Measurements from ENCODE around the gene FLCN.
"Not testable (repeated sequence)": the region's sequence is repeated elsewhere in the genome, so short reads cannot be mapped to it uniquely, and the experiment has no call there.

The FLCN gene, protein sequence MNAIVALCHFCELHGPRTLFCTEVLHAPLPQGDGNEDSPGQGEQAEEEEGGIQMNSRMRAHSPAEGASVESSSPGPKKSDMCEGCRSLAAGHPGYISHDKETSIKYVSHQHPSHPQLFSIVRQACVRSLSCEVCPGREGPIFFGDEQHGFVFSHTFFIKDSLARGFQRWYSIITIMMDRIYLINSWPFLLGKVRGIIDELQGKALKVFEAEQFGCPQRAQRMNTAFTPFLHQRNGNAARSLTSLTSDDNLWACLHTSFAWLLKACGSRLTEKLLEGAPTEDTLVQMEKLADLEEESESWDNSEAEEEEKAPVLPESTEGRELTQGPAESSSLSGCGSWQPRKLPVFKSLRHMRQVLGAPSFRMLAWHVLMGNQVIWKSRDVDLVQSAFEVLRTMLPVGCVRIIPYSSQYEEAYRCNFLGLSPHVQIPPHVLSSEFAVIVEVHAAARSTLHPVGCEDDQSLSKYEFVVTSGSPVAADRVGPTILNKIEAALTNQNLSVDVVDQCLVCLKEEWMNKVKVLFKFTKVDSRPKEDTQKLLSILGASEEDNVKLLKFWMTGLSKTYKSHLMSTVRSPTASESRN

DNA sequence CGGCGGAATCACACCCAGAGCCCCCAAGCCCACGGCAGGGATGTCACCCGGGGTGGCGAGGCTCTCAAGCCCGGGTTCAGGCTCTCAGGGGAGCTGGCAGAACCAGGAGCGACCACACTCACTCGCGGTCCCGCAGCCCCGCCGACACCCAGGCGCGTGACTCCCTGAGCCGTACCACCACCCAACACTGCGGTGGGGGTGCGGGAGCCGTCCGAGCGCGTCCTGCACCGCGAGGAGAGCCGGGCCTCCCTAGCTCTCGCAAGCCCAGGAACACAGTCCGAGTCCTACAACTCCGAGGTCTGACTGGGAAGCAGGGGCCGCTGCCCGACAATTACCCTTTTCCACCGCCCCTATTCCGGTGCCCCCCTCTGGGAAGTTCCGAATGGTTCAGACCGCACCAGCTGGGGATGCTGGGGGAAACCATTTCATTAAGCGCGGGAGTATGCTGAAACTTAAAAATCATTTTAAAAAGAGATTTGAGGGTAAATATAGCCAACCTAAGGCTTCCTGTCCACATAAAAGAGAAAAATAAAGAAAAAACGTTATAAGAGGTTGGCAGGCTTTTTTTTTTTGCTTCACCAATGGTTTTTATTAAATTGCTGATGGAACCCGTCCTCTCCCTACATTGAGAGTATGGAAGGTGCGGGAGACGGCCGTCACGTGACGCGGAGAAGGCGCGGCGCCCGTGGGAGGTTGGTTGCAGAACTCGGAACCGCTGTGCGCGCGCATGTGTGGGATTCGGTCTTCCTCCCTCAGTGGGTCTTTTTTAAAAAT, at the start of gene FLCN:
Gene FLCN (minus strand): TSS at position 143 of the 774 bp plus-strand sequence. CDS start 9,031 bp downstream, outside the sequence.
- Mint-ChIP-seq H3K9me3 (no peaks in the 10 kb centered on the region), H3K4me3 (peak within 1 kb of the TSS; percentile 91), H3K27ac (peak within 1 kb of the TSS; percentile 94), H3K27me3 (peaks cover 13% of the 10 kb centered on the region), H3K36me3 (peaks cover 13% of the 10 kb centered on the region), H3K4me1 (peaks cover 41% of the 10 kb centered on the region)
- DNase-seq = peak; percentile 93
- CTCF ChIA-PET = interaction anchor here (1.1 kb wide), 1 partner anchor 95 kb away, joined by 4 read pairs; no protein-coding TSS in a partner anchor

DNA sequence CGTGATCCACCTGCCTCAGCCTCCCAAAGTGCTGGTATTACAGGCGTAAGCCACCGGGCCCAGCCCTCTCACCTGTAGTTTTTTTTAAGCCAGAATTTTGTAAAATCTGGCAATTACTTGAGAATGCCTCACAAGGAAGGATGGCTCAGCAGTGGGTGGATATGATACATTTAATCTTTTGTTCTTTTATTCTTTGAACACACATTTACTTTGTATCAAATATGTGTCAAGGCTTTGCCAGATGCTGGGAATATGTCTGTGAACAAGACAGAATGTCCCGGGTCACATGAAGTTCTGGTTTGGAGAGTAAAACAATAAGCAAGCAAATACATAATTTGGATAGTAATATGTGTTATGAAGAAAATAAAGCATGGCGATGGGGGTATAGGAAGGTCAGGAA, 49.0 kb upstream of the FLCN start:
- no peak for DNase-seq
- CTCF ChIA-PET = no interaction called here
- Mint-ChIP-seq H3K36me3 (no peaks in the 10 kb centered on the region), H3K4me3 (no peak overlapping the region), H3K9me3 (no peaks in the 10 kb centered on the region), H3K4me1 (peaks cover 9% of the 10 kb centered on the region), H3K27ac (no peak overlapping the region), H3K27me3 (peaks cover 17% of the 10 kb centered on the region)

DNA sequence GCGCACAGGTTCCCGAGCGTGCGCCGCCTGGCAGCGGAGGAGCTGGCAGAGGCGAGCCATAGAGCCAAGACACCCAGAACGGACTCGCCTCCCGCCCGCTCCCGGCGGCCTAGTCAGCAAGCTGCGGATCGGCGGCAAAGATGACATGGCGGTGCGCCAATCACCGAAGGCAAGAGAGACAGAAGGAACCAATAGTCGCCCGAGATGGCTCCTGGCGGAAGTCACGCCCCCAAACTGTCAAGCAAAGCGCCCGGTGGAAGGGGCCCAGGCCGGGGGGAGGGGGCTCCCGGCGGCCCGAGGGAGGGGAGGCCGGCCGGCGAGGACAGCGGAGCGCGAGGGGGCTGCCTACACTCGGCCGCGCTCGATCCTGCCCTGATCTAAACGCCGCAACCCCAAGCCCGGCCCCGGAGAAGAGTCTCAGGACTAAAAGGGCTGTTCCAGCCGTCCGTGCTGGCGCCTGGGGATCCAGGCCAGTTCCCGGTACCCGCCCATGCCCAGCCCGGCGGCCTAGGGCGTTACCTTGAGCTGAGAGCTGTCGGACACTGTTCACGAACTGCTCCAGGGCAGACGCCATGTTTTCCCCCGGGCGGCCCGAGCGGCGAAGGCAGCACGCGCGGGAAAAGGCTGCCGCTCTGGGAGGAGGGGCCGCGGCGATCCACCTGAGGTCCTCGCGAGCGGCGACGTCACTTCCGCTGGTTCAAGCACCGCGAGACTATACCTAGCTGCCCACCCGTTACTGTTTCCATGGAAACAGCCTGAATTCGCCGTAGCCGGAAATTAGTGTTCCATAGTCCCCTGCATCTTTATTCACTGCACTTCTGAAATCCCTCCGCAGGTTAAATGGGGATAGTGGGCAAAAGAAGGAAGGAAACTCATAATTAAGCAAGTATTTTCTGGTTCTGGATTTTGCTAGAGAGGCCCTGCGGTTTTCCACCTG, 43.9 kb upstream of the FLCN start, which contains the start of gene COPS3:
Gene COPS3 (minus strand): TSS at position 634 of the 937 bp plus-strand sequence. CDS start 60 bp downstream, at position 574.
- Mint-ChIP-seq H3K27me3 (peaks cover 7% of the 10 kb centered on the region), H3K4me3 (peak within 1 kb of the TSS; percentile 95), H3K36me3 (peaks cover 21% of the 10 kb centered on the region), H3K27ac (peak within 1 kb of the TSS; percentile 97), H3K9me3 (no peaks in the 10 kb centered on the region), H3K4me1 (peaks cover 36% of the 10 kb centered on the region)
- CTCF ChIA-PET = interaction anchor here (0.7 to 2.5 kb wide), 2 partner anchors 11 to 125 kb away, joined by 3 to 11 read pairs; no protein-coding TSS in a partner anchor
- peak; percentile 99 for DNase-seq

DNA sequence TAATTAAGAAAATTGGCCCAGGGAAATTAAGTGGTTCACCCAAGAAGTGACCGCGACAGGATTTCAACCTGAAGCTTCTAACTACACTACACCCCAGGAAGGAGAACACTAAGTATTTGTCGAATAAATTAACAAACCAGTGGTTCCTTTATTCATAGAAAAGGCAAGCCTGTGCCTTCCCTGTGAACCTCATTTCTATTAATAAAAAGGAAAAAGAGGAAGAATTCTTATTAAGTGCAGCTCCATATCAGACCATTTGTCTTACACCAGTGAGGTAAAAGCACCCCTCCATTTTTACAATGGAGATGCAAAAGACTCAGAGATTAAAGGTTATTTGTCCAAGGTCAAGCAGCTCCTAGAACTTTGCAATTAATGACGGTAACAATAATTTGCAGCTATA, 42.3 kb upstream of the FLCN start:
- H3K4me3 Mint-ChIP-seq = peak overlapping the region; percentile 95
- H3K4me1 Mint-ChIP-seq = peaks cover 36% of the 10 kb centered on the region
- peak overlapping the region; percentile 97 for H3K27ac Mint-ChIP-seq
- H3K27me3 Mint-ChIP-seq = peaks cover 7% of the 10 kb centered on the region
- no peak for DNase-seq
- no peaks in the 10 kb centered on the region for H3K9me3 Mint-ChIP-seq
- CTCF ChIA-PET = interaction anchor here (1.0 to 2.5 kb wide), 2 partner anchors 9 to 27 kb away, joined by 3 to 11 read pairs; no protein-coding TSS in a partner anchor
- peaks cover 25% of the 10 kb centered on the region for H3K36me3 Mint-ChIP-seq

DNA sequence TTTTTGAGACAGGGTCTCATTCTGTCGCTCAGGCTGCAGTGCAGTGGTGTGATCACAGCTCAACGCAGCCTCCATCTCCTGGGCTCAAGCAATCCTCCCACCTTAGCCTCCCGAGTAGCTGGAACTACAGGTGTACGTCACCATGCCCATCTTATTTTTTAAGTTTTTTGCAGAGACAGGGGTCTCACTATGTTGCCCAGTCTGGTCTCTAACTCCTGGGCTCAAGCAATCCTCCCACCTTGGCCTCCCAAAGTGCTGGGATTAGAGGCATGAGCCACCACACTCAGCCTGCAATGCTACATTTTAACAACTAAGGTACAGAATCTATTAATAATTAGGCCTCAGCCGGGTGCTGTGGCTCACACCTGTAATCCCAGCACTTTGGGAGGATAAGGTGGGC, 40.5 kb upstream of the FLCN start:
- not testable (repeated sequence) for H3K9me3 Mint-ChIP-seq, H3K27me3 Mint-ChIP-seq, H3K4me3 Mint-ChIP-seq, DNase-seq, H3K27ac Mint-ChIP-seq
- CTCF ChIA-PET = interaction anchor here (1.1 kb wide), 1 partner anchor 9 kb away, joined by 7 read pairs; no protein-coding TSS in a partner anchor
- H3K4me1 Mint-ChIP-seq = peaks cover 36% of the 10 kb centered on the region
- peaks cover 32% of the 10 kb centered on the region for H3K36me3 Mint-ChIP-seq

DNA sequence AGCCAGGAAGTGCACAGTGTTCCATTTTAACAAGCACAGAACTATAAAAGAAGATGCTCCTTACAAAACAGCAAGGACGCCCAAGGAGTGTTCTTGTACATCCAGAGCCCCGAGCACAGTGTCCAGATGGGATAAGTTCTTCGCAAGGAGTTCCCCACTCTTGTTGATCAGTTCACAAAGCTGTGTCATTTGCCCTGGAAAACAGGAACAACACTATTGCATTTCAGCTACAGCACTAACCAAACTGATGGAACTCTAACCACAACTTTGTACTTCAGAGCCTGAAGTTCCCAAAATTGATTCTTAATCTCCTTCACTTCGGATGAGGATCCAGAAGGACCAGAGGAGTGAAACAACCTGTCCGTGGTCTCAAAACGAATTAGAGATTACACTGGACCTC, 39.0 kb upstream of the FLCN start:
- Mint-ChIP-seq H3K9me3 (no peaks in the 10 kb centered on the region), H3K4me1 (peaks cover 26% of the 10 kb centered on the region), H3K27ac (no peak overlapping the region), H3K4me3 (no peak overlapping the region), H3K27me3 (no peaks in the 10 kb centered on the region), H3K36me3 (peaks cover 33% of the 10 kb centered on the region)
- CTCF ChIA-PET = interaction anchor here (1.2 kb wide), 1 partner anchor 30 kb away, joined by 4 read pairs; no protein-coding TSS in a partner anchor
- no peak for DNase-seq

DNA sequence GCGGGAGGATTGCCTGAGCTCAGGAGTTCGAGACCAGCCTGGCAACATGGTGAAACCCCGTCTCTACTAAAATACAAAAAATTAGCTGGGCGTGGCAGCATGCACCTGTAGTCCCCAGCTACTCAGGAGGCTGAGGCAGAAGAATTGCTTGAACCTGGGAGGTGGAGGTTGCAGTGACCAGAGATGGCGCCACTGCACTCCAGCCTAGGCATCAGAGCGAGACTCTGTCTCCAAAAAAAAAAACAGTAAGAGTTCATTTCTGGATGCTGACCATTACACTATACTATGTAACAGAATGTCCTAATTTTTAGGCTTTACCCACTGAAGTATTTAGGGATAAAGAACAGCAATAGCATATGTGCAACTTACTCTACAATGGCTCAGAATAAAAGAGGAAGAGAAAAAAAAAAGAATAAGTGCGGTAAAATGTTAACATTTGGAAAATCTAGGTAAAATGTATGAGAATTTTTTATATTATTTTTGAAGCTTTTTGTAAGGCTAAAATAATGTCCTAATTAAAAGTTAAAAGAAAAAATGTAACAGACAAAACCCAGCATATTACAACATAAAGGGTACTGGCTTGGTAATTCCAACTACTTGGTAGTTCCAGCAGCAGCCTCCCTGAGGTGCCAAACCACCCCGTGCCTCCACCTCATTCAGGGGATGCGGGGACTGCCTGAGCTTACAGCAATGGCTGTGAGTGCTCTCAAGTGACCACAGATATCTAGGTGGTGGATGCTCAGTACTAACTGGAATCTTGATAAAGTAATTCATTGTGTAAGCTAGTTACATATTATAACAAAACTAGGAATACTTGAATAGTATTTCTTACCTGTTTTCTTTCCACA, 33.2 kb upstream of the FLCN start:
- Mint-ChIP-seq H3K9me3 (no peaks in the 10 kb centered on the region), H3K4me1 (no peaks in the 10 kb centered on the region), H3K27me3 (no peaks in the 10 kb centered on the region), H3K36me3 (peaks cover 32% of the 10 kb centered on the region), H3K27ac (no peak overlapping the region), H3K4me3 (no peak overlapping the region)
- CTCF ChIA-PET = interaction anchor here (0.5 to 2.4 kb wide), 12 partner anchors 9 to 342 kb away, joined by 3 to 11 read pairs (median 4); partner anchors contain the start of gene COPS3
- peak; percentile 49 for DNase-seq

DNA sequence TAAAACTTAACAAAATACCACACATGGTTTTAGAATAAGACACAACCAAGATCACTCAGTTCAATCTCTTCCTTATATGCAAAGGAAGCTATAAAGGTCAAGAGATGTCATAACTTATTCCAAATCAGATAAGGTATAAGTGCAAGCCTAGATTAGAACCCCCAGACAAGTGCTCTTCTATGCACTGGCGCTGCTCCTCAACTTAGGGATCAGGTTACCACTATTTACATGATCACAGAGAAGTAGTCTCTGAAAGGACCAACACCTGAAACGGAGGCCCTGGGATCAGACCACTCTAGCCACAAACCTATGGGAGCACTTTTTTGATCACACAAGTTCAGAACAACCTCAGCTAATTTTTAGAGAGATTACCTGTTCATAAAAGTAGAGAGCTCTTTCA, 27.5 kb upstream of the FLCN start:
- H3K27ac Mint-ChIP-seq = no peak overlapping the region
- H3K36me3 Mint-ChIP-seq = peaks cover 42% of the 10 kb centered on the region
- no peak overlapping the region for H3K4me3 Mint-ChIP-seq
- no peak for DNase-seq
- H3K4me1 Mint-ChIP-seq = no peaks in the 10 kb centered on the region
- CTCF ChIA-PET = interaction anchor here (0.6 to 1.5 kb wide), 3 partner anchors 78 to 237 kb away, joined by 3 read pairs; no protein-coding TSS in a partner anchor
- no peaks in the 10 kb centered on the region for H3K27me3 Mint-ChIP-seq
- H3K9me3 Mint-ChIP-seq = no peaks in the 10 kb centered on the region

DNA sequence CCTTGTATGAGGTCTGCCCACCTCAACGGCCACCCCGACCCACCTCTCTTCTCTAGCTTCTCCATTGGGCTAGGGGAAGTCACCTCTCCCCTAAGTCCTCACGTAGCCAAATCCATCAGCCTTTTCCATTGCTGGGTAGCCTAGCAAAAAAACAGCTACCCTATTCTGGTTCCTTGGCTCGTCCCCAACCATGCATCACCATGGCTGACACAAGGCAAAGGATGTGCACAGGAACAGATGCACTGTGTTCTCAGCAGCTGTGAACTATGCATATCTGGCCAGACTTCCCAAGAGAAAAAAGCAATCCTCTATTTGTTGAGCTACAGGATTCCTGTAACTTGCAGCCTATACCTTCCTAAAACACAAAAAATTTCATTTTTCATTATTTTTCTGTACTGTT, 22.0 kb upstream of the FLCN start:
- Mint-ChIP-seq H3K36me3 (peaks cover 59% of the 10 kb centered on the region), H3K4me1 (no peaks in the 10 kb centered on the region), H3K27me3 (no peaks in the 10 kb centered on the region), H3K27ac (no peak overlapping the region), H3K4me3 (no peak overlapping the region), H3K9me3 (no peaks in the 10 kb centered on the region)
- CTCF ChIA-PET = interaction anchor here (1.0 to 1.9 kb wide), 2 partner anchors 10 to 54 kb away, joined by 3 to 10 read pairs; no protein-coding TSS in a partner anchor
- no peak for DNase-seq

DNA sequence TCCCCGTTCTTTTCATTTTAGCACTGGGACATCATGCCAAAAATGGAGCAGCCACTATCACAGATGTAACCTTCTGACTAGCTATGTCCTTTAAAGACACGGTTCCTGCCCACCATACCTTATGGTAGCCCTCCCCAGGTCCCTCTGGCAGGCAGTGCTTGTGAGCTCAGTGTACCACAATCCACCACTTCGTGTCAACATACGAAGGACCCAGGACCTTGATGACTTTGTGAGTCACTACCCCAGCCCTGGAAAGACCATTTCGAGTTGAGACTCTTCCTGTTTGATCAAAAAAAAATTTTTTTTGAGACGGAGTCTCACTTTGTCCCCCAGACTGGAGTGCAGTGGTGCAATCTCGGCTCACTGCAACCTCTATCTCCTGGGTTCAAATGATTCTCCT, 21.0 kb upstream of the FLCN start:
- H3K4me1 Mint-ChIP-seq = peaks cover 4% of the 10 kb centered on the region
- no peak for DNase-seq
- CTCF ChIA-PET = interaction anchor here (1.9 kb wide), 1 partner anchor 11 kb away, joined by 10 read pairs; no protein-coding TSS in a partner anchor
- H3K4me3 Mint-ChIP-seq = no peak overlapping the region
- no peak overlapping the region for H3K27ac Mint-ChIP-seq
- H3K9me3 Mint-ChIP-seq = no peaks in the 10 kb centered on the region
- no peaks in the 10 kb centered on the region for H3K27me3 Mint-ChIP-seq
- H3K36me3 Mint-ChIP-seq = peaks cover 60% of the 10 kb centered on the region

DNA sequence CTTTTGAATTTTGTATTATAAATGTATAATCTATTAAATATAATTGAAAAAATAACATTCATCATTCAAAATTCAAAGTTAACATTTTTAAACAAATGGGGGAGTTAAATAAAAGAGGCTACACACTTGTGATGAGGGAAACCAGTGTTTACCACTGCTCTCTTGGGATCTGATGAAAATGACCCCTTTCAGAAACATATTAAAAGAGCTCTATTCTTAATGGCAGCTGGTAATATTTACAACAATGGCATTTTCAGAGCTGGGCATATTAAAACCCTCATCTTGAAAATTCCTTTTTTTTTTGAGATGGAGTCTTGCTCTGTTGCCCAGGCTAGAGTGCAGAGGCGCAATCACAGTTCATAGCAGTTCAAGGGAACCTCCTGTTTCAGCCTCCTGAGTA, 19.3 kb upstream of the FLCN start:
- H3K27ac Mint-ChIP-seq = no peak overlapping the region
- CTCF ChIA-PET = interaction anchor here (1.0 kb wide), 1 partner anchor 13 kb away, joined by 3 read pairs; no protein-coding TSS in a partner anchor
- no peak overlapping the region for H3K4me3 Mint-ChIP-seq
- no peaks in the 10 kb centered on the region for H3K27me3 Mint-ChIP-seq
- no peaks in the 10 kb centered on the region for H3K9me3 Mint-ChIP-seq
- DNase-seq = no peak
- H3K4me1 Mint-ChIP-seq = peaks cover 4% of the 10 kb centered on the region
- peaks cover 65% of the 10 kb centered on the region for H3K36me3 Mint-ChIP-seq

DNA sequence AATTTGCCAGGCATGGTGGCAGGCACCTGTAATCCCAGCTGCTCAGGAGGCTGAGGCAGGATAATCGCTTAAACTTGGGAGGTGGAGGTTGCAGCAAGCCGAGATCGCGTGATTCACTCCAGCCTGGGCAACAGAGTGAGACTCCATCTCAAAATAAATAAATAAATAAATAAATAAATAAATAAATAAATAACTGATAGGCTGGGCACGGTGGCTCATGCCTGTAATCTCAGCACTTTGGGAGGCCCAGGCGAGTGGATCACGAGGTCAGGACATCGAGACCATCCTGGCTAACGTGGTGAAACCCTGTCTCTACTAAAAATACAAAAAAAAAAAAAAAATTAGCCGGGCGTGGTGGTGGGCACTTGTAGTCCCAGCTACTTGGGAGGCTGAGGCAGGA, 18.7 kb upstream of the FLCN start:
- H3K27ac Mint-ChIP-seq, DNase-seq, CTCF ChIA-PET, H3K4me1 Mint-ChIP-seq, H3K4me3 Mint-ChIP-seq, H3K9me3 Mint-ChIP-seq, H3K27me3 Mint-ChIP-seq: not testable (repeated sequence)
- peaks cover 59% of the 10 kb centered on the region for H3K36me3 Mint-ChIP-seq

All from activated naive CD4-positive, alpha-beta T cell treated with anti-CD3 and anti-CD28 coated beads, Interleukin-2, amount 10 ng/mL, durations not matched to agents 7 days and 5 days (primary cell).